ENCODE data around the gene DNAJB5. TPM values are rescaled to one million over a fixed set of nuclear protein-coding genes. Genes with fewer than 3 reads are reported as not detected.
"Not testable (repeated sequence)": the region's sequence is repeated elsewhere in the genome, so short reads cannot be mapped to it uniquely, and the experiment has no call there.

The DNAJB5 gene
- total and polyA plus RNA-seq, 9 of the 15 experiments (the other 6 are each of a cell fraction or from before 2014, with no cell fraction given) = 0.15 to 7.4 (median 3.7) TPM

DNA sequence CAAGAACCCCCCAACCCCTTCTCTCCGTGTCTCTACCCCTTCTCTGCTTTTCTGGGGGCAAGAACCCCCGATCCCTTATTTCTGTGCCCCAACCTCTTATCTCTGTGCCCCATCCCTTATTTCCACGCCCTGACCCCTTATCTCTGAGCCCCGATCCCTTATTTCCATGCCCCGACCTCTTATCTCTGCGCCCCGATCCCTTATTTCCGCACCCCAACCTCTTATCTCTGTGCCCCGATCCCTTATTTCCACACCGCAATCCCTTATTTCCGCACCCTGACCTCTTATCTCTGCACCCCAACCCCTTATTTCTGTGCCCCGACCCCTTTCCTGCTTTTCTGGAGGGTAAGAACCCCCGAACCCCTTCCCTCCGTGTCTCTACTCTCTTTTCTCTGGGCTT is 14.8 kb downstream of the DNAJB5 start (continued):
- TF ChIP-seq HDAC2 (IDR thresholded peaks at IDR 0.05) (0 out of 2 replicates have a peak, but pooled peaks have one; percentile 18), NCOR1 (IDR thresholded peaks at IDR 0.05) (peak; percentile 94), MAZ (CRISPR knock-in tag; conservative IDR thresholded peaks at IDR 0.05 in 1 of 2, IDR thresholded peaks at IDR 0.05 in 1 of 2) (peak in 1 of 2 experiments; percentile 42; a peak in 1 of 4 replicates), ARID1B (IDR thresholded peaks at IDR 0.05) (peak; percentile 96), CXXC5 (CRISPR knock-in tag; IDR thresholded peaks at IDR 0.05) (peak; percentile 77), NR2C2 (tag; IDR thresholded peaks at IDR 0.05) (peak; percentile 27; the same call in 1 of the 2 replicates), TEAD4 (IDR thresholded peaks at IDR 0.05; ENCODE audit: low read length) (peak; percentile 37; the same call in 1 of the 2 replicates), ETV6 (IDR thresholded peaks at IDR 0.05; ENCODE audit: borderline replicate concordance in 1 of 2, low read depth in 2 of 2, low read length in 1 of 2) (peak; percentile 52 to 95; a peak in 3 of 4 replicates), GATAD2A (IDR thresholded peaks at IDR 0.05) (peak; percentile 47; the same call in 1 of the 2 replicates), SOX6 (IDR thresholded peaks at IDR 0.05) (peak; percentile 47), MTA1 (IDR thresholded peaks at IDR 0.05; ENCODE audit: borderline replicate concordance) (0 out of 2 replicates have a peak, but pooled peaks have one; percentile 58), HEY1 (CRISPR knock-in tag; IDR thresholded peaks at IDR 0.05; ENCODE audit: borderline replicate concordance) (peak; percentile 57; the same call in 1 of the 2 replicates), ETV1 (tag; conservative IDR thresholded peaks at IDR 0.05; ENCODE audit: low read depth) (peak; percentile 58; the same call in 1 of the 2 replicates), HDAC3 (IDR thresholded peaks at IDR 0.05; ENCODE audit: borderline replicate concordance, partially characterized antibody) (peak; percentile 64), TAL1 (IDR thresholded peaks at IDR 0.05) (peak; percentile 94), HDAC1 (IDR thresholded peaks at IDR 0.05) (0 out of 4 replicates have a peak, but pooled peaks of 1 of the 2 experiments have one; percentile 26)
- not testable (repeated sequence) for TF ChIP-seq NR2C2 (CRISPR knock-in tag; IDR thresholded peaks at IDR 0.05); TEAD4 (CRISPR knock-in tag; IDR thresholded peaks at IDR 0.05; ENCODE audit: borderline replicate concordance); ETV6 (CRISPR knock-in tag; IDR thresholded peaks at IDR 0.05; ENCODE audit: borderline replicate concordance)
- TF ChIP-seq, protein P1, sequence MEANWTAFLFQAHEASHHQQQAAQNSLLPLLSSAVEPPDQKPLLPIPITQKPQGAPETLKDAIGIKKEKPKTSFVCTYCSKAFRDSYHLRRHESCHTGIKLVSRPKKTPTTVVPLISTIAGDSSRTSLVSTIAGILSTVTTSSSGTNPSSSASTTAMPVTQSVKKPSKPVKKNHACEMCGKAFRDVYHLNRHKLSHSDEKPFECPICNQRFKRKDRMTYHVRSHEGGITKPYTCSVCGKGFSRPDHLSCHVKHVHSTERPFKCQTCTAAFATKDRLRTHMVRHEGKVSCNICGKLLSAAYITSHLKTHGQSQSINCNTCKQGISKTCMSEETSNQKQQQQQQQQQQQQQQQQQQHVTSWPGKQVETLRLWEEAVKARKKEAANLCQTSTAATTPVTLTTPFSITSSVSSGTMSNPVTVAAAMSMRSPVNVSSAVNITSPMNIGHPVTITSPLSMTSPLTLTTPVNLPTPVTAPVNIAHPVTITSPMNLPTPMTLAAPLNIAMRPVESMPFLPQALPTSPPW (CRISPR knock-in tag; IDR thresholded peaks at IDR 0.05) = peak; percentile 39
